Measurements from ENCODE around the gene KRTAP12-4. TPM values are rescaled to one million over a fixed set of nuclear protein-coding genes. Genes with fewer than 3 reads are reported as not detected.

Gene KRTAP12-4
- total and polyA plus RNA-seq, 2 donors (not counting 3 experiments of a cell fraction or from before 2014, with no cell fraction given), result not detected

GRCh38 chr21:44684483-44684882 is 30.0 kb upstream of the KRTAP12-4 start:
- Histone ChIP-seq H3K4me3 (replicated peaks in 1 of 3; ENCODE audit: insufficient read depth in 1 of 3, low read depth in 1 of 3, low read length in 3 of 3) (no peak overlapping the region), H3K36me3 (ENCODE audit: control insufficient read depth in 2 of 2, extremely low read depth in 1 of 2, insufficient read depth in 2 of 2, low read length in 2 of 2) (no peaks in the 10 kb centered on the region), H3K4me1 (ENCODE audit: control insufficient read depth, extremely low read depth, insufficient read depth, low read length) (no peaks in the 10 kb centered on the region), H4K20me1 (replicated peaks; ENCODE audit: control insufficient read depth, extremely low read depth, insufficient read depth, low read length) (no peaks in the 10 kb centered on the region), H3K9me1 (replicated peaks; ENCODE audit: control insufficient read depth, extremely low read depth, insufficient read depth, low read length) (no peaks in the 10 kb centered on the region), H3K27ac (ENCODE audit: insufficient read depth, low read depth, low read length) (no peak overlapping the region), H3K4me2 (ENCODE audit: insufficient read depth, low read length) (no peak overlapping the region), H3K9me3 (replicated peaks; ENCODE audit: control insufficient read depth, insufficient read depth, low read length) (no peaks in the 10 kb centered on the region), H3K27me3 (ENCODE audit: control insufficient read depth in 2 of 2, insufficient read depth in 2 of 2, low read length in 2 of 2) (peaks cover 5 to 7% of the 10 kb centered on the region in 2 experiments), H3K79me2 (ENCODE audit: control insufficient read depth, insufficient read depth, low read length) (no peaks in the 10 kb centered on the region), H3K9ac (replicated peaks; ENCODE audit: extremely low read depth, insufficient read depth, low read length) (no peak overlapping the region), H2AFZ (ENCODE audit: low read depth, low read length) (no peak overlapping the region)
- dilution Hi-C loops (cut with MboI; ENCODE audit: extremely low pct_ligation_motif_present, low sequenced_read_pairs), result no loop called here
- POLR2A ChIA-PET, result no interaction called here
- TF ChIP-seq GATA2 (IDR thresholded peaks at IDR 0.05; ENCODE audit: insufficient read depth, insufficient read length, low read depth, low read length) (no peak), CTCF (IDR thresholded peaks at IDR 0.05; ENCODE audit: extremely low read depth in 1 of 2, insufficient read depth in 1 of 2, low read depth in 1 of 2, low read length in 2 of 2) (no peak), EZH2 (IDR thresholded peaks at IDR 0.05; ENCODE audit: borderline replicate concordance, low read depth, low read length, severe bottlenecking) (no peak), POLR2AphosphoS5 (IDR thresholded peaks at IDR 0.05; ENCODE audit: insufficient read depth, low read depth, low read length) (no peak), JUN (IDR thresholded peaks at IDR 0.05; ENCODE audit: borderline replicate concordance, insufficient read depth, insufficient read length, low read depth) (no peak), POLR2A (IDR thresholded peaks at IDR 0.05; ENCODE audit: low read depth, low read length) (no peak), MAX (IDR thresholded peaks at IDR 0.05; ENCODE audit: insufficient read depth, insufficient read length) (no peak), FOS (IDR thresholded peaks at IDR 0.05; ENCODE audit: borderline replicate concordance, insufficient read depth, low read length) (no peak), MYC (IDR thresholded peaks at IDR 0.05; ENCODE audit: low read depth, low read length) (no peak)
- DNase-seq (ENCODE audit: low read depth, low spot score), result no peak
- no TSS peak for BruUV-seq (replicated peaks)
- intact Hi-C loops (cut with micrococcal nuclease), result no loop called here
- FAIRE-seq, result no peak
- CTCF ChIA-PET, result interaction anchor here (1.3 to 2.2 kb wide), 3 partner anchors 10 to 109 kb away, joined by 3 to 5 read pairs (median 3); no protein-coding TSS in a partner anchor
